ENCODE measurements around the gene ATXN7L2. TPM values are rescaled to one million over a fixed set of nuclear protein-coding genes. Genes with fewer than 3 reads are reported as not detected.

ATXN7L2 gene
- 2.1 and 2.5 TPM in 2 replicates for total RNA-seq

GRCh38 chr1:109483672-109484518 is at the start of gene ATXN7L2:
ATXN7L2 (plus strand) TSS chr1:109483905; CDS start chr1:109483954, 49 bp downstream.

GRCh38 chr1:109466452-109467300 is 17.0 kb upstream of the ATXN7L2 start, which contains the start of gene SYPL2:
SYPL2 (plus strand) TSS chr1:109466546; CDS start chr1:109466844, 298 bp downstream.

GRCh38 chr1:109493805-109494539 is 10.3 kb downstream of the ATXN7L2 start, which contains the start of gene CYB561D1:
CYB561D1 (plus strand) TSS chr1:109494094; CDS start chr1:109494140, 46 bp downstream.

GRCh38 chr1:109509176-109510134 is 25.8 kb downstream of the ATXN7L2 start, which contains the start of gene AMIGO1:
AMIGO1 (minus strand) TSS chr1:109509727; CDS start chr1:109508912, 815 bp downstream.

GRCh38 chr1:109539676-109540075 is 56.0 kb downstream of the ATXN7L2 start, which contains the start of gene GPR61:
GPR61 (plus strand) TSS chr1:109539872; CDS start chr1:109543023, 3,151 bp downstream.

Other genes with a start within 250 kb of the ATXN7L2 start
- 0.96 and 2.5 TPM in 2 replicates for gene CELSR2, start 234.4 kb upstream of the ATXN7L2 start, total RNA-seq
- 3.4 and 15.9 TPM in 2 replicates for gene PSRC1, start 200.8 kb upstream of the ATXN7L2 start, total RNA-seq
- gene MYBPHL, start 176.9 kb upstream of the ATXN7L2 start, total RNA-seq: not detected in 2 replicates
- 7.3 and 24.2 TPM in 2 replicates for gene SORT1, start 86.0 kb upstream of the ATXN7L2 start, total RNA-seq
- 35.8 and 62.7 TPM in 2 replicates for gene PSMA5, start 57.5 kb upstream of the ATXN7L2 start, total RNA-seq
- gene SYPL2, start 17.4 kb upstream of the ATXN7L2 start, total RNA-seq: 0.19 and 0.56 TPM in 2 replicates
- 5.8 and 6.2 TPM in 2 replicates for gene CYB561D1, start 10.2 kb downstream of the ATXN7L2 start, total RNA-seq
- 0.58 and 1.7 TPM in 2 replicates for gene AMIGO1, start 25.8 kb downstream of the ATXN7L2 start, total RNA-seq
- gene GPR61, start 56.0 kb downstream of the ATXN7L2 start, total RNA-seq: under 0.01 TPM in 1 of 2 replicates, not detected in the other
- 15.2 and 19.9 TPM in 2 replicates for gene GNAI3, start 64.7 kb downstream of the ATXN7L2 start, total RNA-seq
- gene GNAT2, start 135.7 kb downstream of the ATXN7L2 start, total RNA-seq: under 0.01 TPM in 2 replicates
- 84.5 and 98.4 TPM in 2 replicates for gene AMPD2, start 135.9 kb downstream of the ATXN7L2 start, total RNA-seq
- gene GSTM4, start 172.2 kb downstream of the ATXN7L2 start, total RNA-seq: 3.5 and 7.9 TPM in 2 replicates
- 5.4 and 17.5 TPM in 2 replicates for gene GSTM2, start 184.2 kb downstream of the ATXN7L2 start, total RNA-seq
- gene GSTM1, start 203.9 kb downstream of the ATXN7L2 start, total RNA-seq: 7.0 TPM in 1 of 2 replicates, not detected in the other
- gene GSTM5, start 228.3 kb downstream of the ATXN7L2 start, total RNA-seq: 0.19 and 3.9 TPM in 2 replicates

All from regular cardiac myocyte (primary cell).